Lower leg skin (tissue), 3 donors: ENCODE data around the gene FBXO31.

Experiments used
- CTCF ChIP-seq, 3 donors: fragments of 450-650 bp; IDR thresholded peaks; one replicate each; pipeline ENCODE4 v1.5.1; 2016; ENCODE audit warnings: antibody characterized with exemption in 3 of 3, mild to moderate bottlenecking in 3 of 3, moderate library complexity in 2 of 3
- POLR2A ChIP-seq, 2 donors: fragments of 450-650 bp; IDR thresholded peaks; one replicate each; pipeline ENCODE4 v1.6.1; 2016 to 2017; ENCODE audit warnings: antibody characterized with exemption in 2 of 2, mild to moderate bottlenecking in 1 of 2, moderate library complexity in 1 of 2

- no peak for TF ChIP-seq POLR2A (IDR thresholded peaks at IDR 0.05)
- no peak for TF ChIP-seq CTCF (IDR thresholded peaks at IDR 0.05)
Measured at GRCh38 chr16:87305505-87306391, 77.8 kb downstream of the FBXO31 start.
